ENCODE data around the gene HIC1.

GRCh38 chr17:2071024-2071385, 16.1 kb downstream of the HIC1 start:
- TF ChIP-seq POLR2A (IDR thresholded peaks at IDR 0.05; ENCODE audit: low read depth, low read length) (no peak), POLR2AphosphoS5 (IDR thresholded peaks at IDR 0.05; ENCODE audit: low read depth, low read length) (no peak), TAF1 (IDR thresholded peaks at IDR 0.05; ENCODE audit: borderline replicate concordance, low read depth, low read length) (no peak)

Measured in GM12892 (cell line).